Astrocyte of the spinal cord (primary cell): Measurements from ENCODE around the gene ZFR.

ENCODE experiments used
- DNase-seq: peaks from one replicate; pipeline ENCODE4 v3.0.0; 2011; ENCODE audit warnings: low read depth, low spot score
- H3K4me3 ChIP-seq: 2 replicates; pipeline ENCODE4 v1.5.1; 2011; ENCODE audit warnings: low read depth, mild to moderate bottlenecking, low read length, moderate library complexity
- in situ Hi-C: cut with HindIII; loops from 2 replicates; pipeline ENCODE4 v1.10.0; 2017; ENCODE audit warnings: low sequenced_read_pairs
- TF ChIP-seq, protein P1 (sequence below): IDR thresholded peaks from 2 replicates; pipeline ENCODE4 v1.5.1; 2012; ENCODE audit warnings: low read depth, mild to moderate bottlenecking, low read length, inconsistent platforms

The ZFR gene

GRCh38 chr5:32445287-32445758 lies 783 bp upstream of the ZFR start:
- peak overlapping the region; percentile 59 for H3K4me3 ChIP-seq
- in situ Hi-C loops, result no loop called here

GRCh38 chr5:32443541-32444430 lies 754 bp downstream of the ZFR start:
- peak; percentile 48 for DNase-seq
- in situ Hi-C loops, result no loop called here
- TF ChIP-seq, protein P1, sequence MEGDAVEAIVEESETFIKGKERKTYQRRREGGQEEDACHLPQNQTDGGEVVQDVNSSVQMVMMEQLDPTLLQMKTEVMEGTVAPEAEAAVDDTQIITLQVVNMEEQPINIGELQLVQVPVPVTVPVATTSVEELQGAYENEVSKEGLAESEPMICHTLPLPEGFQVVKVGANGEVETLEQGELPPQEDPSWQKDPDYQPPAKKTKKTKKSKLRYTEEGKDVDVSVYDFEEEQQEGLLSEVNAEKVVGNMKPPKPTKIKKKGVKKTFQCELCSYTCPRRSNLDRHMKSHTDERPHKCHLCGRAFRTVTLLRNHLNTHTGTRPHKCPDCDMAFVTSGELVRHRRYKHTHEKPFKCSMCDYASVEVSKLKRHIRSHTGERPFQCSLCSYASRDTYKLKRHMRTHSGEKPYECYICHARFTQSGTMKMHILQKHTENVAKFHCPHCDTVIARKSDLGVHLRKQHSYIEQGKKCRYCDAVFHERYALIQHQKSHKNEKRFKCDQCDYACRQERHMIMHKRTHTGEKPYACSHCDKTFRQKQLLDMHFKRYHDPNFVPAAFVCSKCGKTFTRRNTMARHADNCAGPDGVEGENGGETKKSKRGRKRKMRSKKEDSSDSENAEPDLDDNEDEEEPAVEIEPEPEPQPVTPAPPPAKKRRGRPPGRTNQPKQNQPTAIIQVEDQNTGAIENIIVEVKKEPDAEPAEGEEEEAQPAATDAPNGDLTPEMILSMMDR, result no peak
- H3K4me3 ChIP-seq, result peak overlapping the region; percentile 59

More at GRCh38 chr5:32445287-32445758, 783 bp upstream of the ZFR start:
- TF ChIP-seq, protein P1, result no peak
- DNase-seq, result no peak

DNA sequence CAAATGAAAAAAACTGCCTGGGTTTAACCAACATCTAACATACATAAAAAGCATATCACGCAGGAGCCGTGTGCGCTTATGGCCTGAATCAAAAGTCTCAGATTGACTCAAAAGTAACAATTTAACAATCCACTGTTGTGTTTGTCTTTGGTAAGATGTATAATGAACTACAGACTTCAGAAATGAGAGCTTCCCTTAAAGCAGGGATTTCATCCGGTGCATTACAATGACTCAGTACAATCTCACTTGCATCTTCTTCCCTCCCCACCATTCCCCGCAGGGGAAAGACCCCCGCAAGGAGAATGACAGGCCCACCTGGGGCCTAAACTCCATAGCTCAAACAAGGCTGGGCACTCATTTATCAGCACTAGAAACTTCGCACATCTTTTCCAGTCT lies 1.4 kb downstream of the ZFR start:
- peak overlapping the region; percentile 59 for H3K4me3 ChIP-seq
- DNase-seq, result peak; percentile 55
- in situ Hi-C loops, result no loop called here
- TF ChIP-seq, protein P1, result no peak

DNA sequence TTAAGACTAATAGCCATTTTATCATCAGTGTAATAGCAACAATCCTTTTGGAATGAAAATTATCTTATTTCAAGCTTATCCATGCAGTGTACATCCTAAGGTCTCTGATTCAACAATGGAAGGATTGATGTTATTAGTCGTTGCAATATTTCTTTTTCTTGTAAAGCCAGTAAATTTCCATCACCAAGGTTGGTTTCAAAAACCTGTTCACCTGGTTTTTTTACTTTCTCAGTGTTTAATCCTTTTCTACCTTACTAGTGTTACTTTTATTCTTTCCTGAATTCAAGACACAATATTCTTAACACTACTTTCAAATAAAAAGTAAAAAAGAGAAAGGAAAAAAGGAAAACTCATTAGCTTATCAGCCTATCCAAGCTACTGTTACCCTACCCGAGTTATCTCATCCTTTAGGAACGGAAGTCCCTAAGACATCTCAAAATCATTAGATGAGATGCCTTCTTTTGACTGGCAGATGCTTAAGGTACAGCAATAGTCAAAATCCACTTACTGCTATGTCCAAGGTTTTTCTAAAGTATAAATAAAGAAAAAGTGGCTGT lies 5.4 kb downstream of the ZFR start:
- H3K4me3 ChIP-seq, result no peak overlapping the region
- no peak for DNase-seq
- TF ChIP-seq, protein P1, result no peak
- in situ Hi-C loops, result no loop called here

GRCh38 chr5:32436553-32437242 lies 7.8 kb downstream of the ZFR start:
- in situ Hi-C loops, result no loop called here
- TF ChIP-seq, protein P1, result no peak
- H3K4me3 ChIP-seq, result no peak overlapping the region

GRCh38 chr5:32435383-32435782 lies 9.2 kb downstream of the ZFR start:
- H3K4me3 ChIP-seq, result no peak overlapping the region
- no peak for DNase-seq
- in situ Hi-C loops, result no loop called here
- TF ChIP-seq, protein P1, result no peak

More at GRCh38 chr5:32436553-32437242, 7.8 kb downstream of the ZFR start:
- DNase-seq, result no peak
